HG03064 (cell line): Measurements from ENCODE around the gene CCDC154.
"Not testable (repeated sequence)": the region's sequence is repeated elsewhere in the genome, so short reads cannot be mapped to it uniquely, and the experiment has no call there.

Experiments
- ATAC-seq: cut with Tn5 transposase; IDR thresholded peaks from one replicate; pipeline ENCODE4 v1.9.1; 2021; ENCODE audit warnings: low read depth; ENCODE audit not compliant: unreplicated experiment

Gene CCDC154

GRCh38 chr16:1474082-1474795 lies 29.9 kb upstream of the CCDC154 start:
- no peak for ATAC-seq

DNA sequence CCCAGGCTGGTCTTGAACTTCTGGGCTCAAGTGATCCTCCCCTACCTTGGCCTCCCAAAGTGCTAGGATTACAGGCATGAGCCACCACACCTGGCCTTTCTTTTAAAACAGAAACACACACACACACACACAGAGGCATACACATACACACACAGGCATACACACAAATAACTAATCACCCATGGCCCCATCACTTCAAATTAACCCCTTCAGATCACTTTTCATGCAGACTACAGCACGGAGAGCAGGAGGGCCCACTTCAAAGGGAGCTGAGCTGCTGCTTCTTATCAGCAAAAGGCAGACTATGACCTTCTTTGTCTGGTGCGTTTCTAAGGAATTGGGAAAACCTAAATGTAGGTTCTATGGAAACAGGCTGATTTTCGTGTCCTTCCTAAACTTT lies 28.6 kb upstream of the CCDC154 start:
- ATAC-seq, result no peak

DNA sequence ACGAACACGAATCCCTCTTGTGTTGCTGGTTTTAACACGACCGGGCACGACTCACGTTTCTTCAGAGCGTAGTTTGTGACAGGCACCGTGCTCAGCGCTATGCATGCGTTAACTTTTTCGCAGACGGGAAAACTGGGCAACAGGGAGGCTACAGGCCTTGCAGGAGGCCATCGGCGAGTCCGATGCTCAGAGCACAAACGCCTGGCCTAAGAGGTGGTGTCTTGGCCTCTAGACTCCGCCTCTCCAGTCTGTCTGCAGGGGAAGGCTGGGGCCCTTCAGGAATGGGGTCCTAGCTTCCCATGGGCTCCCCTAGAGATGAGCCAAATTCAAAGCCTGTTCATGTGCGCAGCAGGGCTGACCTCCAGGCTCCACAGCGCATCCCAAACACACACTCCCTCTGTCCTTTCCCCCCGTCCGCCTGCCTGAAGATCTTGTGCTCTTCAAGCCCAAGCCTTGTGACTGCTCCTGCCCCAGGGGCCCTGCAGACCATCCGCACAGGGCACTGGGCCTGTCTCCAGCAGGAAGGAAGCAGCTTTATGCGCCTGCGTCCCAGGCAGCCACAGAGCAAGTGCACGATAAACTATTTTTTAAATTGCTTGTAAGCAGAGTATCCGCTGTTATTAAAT lies 27.3 kb upstream of the CCDC154 start:
- ATAC-seq, result no peak

DNA sequence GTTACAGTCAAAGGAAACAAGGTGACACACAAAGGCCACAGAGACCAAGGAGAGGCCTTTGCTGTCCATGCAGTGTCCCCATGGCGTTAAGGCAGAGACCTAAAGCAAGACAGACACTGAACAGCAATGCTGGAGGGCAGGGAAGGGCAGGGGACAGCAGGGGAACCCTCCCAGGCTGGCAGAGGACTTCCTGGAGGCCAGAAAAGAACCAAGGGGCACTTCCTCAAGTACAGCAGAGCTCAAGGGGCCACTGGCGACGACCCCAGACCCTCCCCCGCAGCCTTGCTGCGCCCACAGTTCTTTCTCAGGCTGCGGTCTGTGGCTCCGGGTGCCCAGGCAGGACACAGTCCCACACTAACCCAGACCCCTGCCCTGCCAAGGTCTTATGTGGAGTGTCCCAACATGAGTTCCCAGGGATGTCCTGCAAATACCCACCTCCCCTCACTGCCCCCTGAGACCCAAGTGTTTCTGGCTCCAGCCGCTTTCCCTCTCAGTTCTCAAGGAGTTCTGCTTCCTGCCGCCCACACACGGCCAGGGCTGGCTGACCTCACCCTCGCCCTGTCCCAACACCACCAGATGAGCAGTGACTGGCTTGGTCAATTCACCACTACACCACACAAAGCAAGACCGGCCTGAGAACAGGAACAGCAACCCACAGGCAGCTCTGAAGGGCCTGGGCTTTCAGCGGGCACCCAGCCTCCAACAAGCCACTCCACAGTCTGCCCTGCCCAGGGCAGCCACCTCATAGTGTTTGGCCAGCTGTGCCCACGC lies 26.3 kb upstream of the CCDC154 start:
- ATAC-seq, result no peak

DNA sequence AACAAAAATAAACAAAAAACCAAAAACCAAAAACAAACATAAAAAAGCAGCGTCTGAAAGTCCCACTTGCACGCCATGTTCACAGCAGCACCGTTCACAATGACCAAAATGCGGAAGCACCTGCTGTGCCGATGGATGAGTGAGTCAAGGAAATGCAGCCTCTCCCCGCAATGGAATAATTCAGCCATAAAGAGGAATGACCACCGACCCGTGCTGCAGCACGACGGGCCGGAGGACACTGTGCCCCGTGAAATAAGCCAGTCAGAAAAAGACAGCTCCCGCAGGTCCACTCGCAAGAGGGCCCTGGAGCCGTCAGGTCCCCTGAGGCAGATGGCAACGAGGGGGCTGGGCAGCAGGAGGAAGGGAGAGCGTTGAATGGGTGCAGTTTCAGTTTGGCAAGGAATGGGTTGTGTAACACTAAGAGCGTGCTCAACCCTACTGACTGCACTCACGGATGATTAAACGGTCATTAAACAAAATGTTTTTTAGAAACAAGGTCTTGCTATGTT lies 25.4 kb upstream of the CCDC154 start:
- ATAC-seq, result no peak

DNA sequence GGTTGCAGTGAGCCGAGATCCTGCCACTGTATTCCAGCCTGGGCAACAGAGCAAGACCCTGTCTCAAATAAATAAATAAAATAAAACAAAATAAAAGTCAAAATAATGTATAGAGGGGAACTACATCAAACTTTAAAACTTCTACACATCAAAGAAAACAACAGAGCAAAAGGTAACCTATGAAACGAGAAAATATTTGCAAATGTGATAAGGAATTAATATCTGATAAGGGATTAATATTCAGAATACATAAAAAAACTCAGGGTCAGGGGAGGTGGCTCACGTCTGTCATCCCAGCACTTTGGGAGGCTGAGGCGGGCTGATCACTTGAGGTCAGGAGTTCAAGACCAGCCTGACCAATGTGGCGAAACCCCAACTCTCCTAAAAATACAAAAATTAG lies 24.8 kb upstream of the CCDC154 start:
- not testable (repeated sequence) for ATAC-seq

DNA sequence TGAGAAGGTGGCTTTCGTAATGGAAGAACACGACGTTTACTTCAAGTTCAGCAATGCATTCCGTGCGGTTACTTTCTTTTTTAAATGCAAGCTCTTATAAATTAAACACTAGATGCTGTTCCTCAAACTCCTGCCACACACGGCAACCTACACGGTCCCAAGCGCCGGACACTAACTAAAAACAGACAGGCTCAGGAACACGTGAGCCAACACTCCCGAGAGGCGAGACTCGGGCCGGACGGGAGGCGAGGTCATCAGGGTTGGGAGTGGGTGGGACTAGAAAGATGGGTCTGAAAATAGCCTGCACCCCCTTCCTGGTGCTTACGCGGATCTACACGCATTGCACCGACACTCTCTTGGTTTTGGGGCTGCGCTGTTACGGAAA lies 24.1 kb upstream of the CCDC154 start:
- ATAC-seq, result no peak

- no peak for ATAC-seq
Measured at GRCh38 chr16:1466968-1467521, 22.7 kb upstream of the CCDC154 start.

- ATAC-seq, result no peak
Measured at GRCh38 chr16:1466054-1466453, 21.7 kb upstream of the CCDC154 start.

DNA sequence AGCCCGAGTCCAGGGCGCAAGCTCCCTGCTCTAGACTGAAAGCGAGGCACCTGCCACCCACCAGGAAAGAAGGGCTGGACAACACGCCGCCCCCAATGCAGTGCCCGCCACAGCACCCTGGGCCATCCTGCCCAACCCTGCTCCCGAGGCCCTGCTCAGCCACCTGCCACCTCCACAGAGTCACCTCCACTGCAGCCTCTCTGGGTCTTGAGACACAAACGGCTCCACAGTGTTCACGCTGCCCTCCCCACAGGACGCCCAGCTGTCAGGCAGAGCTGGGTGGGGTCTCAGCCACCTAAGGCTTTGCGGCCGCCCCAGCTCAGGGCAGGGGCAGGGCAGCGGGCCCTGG lies 21.2 kb upstream of the CCDC154 start:
- ATAC-seq, result no peak

- ATAC-seq, result no peak
Measured at GRCh38 chr16:1464894-1465566, 20.7 kb upstream of the CCDC154 start.

- ATAC-seq, result no peak
Measured at GRCh38 chr16:1464196-1464893, 20.0 kb upstream of the CCDC154 start.

DNA sequence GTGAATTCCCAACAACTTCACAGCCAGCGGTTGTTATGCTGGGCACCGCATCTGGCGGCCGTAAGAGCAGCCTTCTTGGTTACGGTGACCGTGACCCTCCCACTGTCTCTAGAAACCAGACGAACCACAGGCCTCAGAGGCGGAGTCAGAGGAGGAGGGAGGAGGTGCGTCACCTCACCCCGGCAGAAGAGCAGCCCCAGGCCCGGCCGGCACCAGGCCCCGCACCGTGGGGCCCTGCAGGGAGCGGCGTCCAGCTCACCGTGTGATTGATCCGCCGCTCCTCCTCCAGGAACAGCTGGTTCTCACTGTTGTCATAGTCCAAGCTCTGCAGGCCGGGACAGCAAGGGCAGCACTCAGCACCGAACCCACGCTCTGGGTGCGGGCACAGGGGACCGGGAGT lies 16.8 kb upstream of the CCDC154 start:
- ATAC-seq, result no peak

GRCh38 chr16:1460602-1461138 lies 16.3 kb upstream of the CCDC154 start:
- ATAC-seq, result no peak

GRCh38 chr16:1459967-1460366 lies 15.6 kb upstream of the CCDC154 start:
- no peak for ATAC-seq

DNA sequence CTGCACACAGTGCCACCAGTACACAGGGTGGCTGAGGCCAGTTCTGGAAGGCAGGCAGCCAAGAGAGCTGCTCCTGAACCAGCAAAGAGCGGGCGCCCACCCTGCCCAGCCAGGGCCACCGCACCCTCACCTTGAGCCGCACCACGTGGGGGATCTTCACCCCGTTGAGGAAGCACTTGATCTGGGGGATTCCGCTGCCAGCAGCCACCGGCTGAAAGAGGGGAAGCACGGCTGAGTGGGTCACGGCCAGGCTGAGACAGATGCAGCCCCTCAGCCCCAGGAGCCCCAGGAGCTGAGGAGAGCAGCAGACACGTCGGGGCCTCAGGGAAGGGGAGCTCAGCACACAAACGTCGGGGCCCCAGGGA lies 14.6 kb upstream of the CCDC154 start:
- no peak for ATAC-seq

DNA sequence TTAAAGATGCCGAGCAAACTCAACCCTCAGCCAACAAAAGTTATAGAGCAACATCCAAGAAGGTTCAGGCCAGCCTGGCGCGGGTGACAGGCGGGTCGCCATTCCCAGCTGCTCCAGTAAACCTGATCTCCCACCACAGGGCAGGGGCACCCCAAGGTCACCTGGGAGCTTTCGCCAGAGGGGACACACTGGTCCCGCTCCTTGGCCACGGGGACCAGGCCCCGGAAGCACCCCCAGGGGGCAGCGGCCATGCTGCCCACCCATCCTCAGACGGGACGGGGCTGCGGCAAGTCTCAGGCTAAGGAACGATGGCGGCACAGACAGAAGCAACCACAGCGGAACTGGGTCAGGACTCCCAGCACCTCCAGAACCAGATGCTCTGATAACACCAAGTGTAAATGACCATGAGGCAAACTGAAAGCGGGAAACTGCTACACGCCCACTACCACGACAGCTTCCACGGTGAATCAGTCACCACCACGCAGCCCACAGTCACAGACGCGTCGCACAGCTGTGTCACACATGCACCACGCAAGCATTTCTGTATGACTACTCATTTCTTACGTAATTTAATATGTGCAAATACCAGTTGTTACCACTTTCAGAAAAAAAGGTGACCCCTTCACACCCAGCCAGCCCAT lies 14.1 kb upstream of the CCDC154 start:
- no peak for ATAC-seq

- ATAC-seq, result no peak
Measured at GRCh38 chr16:1457489-1458245, 13.3 kb upstream of the CCDC154 start.

DNA sequence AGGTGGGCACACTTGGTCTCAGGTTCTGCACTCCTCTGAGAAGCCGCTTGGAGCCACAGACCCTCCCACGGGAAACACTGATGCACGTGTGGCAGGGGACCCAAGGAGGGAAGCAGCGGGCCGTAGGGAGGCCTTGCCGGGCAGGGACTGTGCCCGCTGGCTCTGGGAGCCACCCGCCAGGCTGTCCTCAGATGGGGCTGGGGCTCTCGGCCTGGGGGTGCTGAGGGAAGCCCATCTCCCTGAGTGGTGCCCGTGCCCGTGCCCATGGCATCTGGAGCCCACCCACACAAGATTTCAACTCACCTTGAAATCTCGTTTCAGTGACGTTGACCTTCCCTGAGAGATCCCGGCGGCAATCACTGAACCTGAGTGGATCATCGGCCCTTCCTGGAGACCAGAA lies 12.6 kb upstream of the CCDC154 start:
- no peak for ATAC-seq
